ENCODE measurements around the gene MLPH.

The MLPH gene

DNA sequence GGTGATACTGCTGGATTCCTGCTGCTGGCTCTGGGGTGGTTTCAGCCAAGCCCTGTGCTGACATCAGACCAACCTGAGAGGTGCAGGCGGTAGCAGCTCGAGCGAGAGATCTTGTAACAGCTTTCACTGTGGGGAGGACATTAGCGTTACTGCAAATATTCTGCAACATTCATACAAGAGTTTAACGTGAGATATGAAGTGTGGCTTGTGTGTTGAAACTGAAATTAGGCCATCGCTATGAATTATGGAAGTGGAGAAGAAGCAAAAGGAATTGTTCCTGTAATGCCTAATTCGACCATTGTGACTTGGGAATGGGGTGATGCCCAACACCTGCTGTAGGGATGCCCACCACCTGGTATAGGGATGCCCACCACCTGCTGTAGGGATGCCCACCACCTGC lies 6.5 kb upstream of the MLPH start:
- DNase-seq (ENCODE audit: low read depth in 2 of 2) = no peak

DNA sequence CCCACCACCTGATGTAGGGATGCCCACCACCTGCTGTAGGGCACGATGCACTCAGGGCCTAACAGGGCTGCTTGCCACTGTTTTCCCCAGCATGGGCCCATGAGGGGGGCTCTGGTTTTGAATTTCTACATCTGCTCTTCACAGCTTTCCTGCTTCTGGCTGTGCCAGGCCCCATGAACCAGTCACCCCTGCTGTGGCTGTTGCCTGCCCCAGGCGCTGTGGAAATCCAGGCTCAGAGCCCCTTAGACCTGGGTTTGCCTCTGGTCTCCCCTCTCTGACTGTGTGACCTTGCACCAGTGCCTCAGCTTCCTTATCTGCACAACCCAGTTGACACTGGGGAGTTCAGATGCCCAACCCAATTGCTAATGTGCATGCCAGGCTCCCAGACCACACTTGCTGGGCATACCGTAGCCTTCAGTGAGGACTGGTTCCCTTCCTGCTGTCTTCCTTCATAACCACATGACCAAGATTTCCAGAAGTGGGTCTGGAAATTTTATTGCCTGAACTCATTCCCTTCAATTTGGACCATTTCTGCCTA lies 6.0 kb upstream of the MLPH start:
- DNase-seq (ENCODE audit: low read depth in 2 of 2) = no peak

DNA sequence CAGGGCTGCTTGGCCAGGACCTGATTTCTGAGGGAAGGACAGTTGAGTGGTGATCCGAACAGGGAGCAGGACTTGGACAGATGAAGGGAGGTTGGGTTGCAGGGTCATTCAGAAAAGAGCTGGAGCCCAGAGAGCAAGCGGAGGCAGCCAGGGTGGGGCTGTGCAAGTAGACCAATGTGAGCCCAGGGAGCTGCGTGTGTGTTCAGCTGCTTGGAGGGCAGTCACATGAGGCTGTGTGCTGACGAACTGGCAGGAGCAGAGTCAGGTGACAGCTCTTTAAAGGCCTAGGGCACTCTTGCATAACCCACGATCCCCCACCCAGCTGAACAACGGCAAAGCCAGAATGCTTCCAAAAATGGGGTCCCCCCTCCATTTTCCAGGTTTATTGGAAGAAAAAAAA lies 4.6 kb upstream of the MLPH start:
- no peak for DNase-seq (ENCODE audit: low read depth in 2 of 2)

DNA sequence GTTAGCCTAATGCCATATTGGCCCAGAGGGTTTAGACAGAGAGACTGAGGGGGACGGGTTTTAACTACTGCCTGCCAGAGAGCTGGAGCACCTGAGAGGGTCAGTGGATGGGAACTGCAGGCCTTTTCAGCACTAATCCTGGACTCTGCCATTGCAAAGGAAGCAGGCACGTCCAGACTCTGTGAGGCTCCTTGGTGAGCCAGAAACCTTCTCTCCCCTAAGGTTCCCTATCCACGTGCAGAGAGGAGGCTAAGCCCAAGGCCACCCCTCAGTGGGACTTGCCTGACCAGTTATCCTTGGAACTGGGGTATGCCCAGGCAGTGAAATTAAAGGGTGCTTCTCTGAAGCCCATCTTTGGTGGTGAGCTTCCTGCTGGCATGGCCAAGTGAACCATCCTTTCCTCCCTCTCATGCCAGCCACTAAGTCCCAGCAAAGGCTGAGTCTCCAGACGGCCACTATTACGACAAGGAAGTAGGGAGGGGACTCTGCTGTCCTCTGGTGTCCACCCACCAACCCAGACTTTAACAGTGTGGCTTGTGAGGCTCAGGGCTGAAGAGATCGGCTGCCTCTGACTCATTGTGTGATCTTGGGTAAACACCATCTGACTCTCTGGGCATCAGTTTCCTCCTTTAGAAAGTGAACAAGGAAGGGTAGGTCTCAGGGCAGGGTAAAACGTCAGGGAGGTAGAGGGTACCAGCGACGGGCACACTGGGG lies 3.9 kb upstream of the MLPH start:
- no peak for DNase-seq (ENCODE audit: low read depth in 2 of 2)

DNA sequence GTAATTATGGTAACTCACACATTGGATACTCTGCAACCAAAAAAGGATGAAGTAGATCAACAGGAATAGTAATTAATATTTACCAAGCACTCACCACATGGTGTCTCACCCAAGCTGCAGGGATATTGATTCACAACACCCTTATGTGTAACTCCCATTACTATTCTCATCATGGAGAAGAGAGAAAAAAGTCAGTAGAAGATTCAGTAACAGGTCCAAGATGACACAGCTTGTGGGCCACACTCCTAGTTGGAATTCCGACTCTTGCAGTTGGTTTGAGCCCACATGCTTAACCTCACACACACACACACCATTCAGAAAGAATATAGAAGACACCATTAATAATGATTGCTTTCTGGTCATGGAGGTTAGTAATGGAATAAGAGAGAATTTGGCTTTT lies 1.7 kb upstream of the MLPH start:
- no peak for DNase-seq (ENCODE audit: low read depth in 2 of 2)

DNA sequence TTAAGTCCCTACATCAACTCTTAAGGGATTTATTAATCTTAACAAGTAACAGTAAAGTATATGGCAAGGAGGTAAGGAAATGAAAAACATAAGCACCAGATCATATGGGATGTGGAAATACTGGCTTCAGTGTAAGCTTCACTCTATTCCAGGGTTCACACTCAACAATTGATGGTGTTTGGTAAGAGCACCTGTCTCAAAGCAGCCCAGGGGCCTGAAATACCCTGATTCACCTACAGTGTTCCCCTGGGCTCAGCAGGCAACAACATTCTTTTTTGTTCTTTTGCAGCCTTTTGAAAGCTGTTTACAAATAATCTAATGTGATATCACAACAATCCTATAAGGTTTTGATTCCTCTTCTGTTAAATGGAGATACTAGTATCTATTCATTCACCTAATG lies 1.2 kb upstream of the MLPH start:
- DNase-seq (ENCODE audit: low read depth in 2 of 2) = no peak

DNA sequence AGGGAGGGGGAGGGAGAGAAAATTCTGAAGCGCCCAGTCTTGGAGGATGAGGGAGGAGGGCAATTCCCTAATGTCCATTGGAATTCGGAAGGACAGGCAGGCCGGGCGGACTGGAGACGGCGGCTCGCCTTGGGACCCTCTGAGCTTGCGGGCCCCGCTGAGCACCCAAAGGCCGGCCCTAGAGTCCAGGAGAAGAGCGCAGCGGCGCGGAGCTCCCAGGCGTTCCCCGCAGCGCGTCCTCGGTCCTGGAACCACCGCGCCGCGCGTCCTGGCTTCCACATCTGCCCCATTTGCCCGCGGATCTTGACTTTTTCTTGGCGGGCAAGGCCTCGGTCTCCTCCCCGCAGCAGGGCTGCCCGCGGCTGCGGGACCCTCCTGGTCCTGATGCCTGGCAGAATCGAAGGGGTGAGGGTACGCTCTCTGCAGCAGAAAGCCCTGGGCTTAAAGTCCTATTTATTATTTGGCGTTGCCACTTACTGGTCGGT lies 675 bp upstream of the MLPH start:
- DNase-seq (ENCODE audit: low read depth in 2 of 2) = no peak

DNA sequence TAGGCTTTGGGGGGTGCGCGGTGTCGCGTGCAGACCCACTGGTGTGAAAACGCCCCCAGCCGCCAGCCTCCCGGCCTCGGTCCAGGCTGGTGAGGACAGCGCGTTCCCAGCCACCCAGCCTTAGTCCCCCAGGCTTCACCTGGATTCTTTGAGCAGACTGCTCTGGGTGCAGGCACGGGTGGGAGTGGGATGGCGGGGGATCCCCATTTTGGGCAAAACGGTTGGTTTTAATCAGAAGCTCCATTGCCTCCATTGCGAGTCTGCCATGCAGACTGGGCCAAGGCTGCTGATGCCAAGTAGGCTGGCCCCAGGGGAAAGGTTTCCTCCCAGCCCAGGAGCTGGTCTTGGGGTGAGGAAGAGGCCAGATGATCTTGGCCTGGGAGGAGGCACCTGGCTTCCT lies 445 bp downstream of the MLPH start:
- no peak for DNase-seq (ENCODE audit: low read depth in 2 of 2)

DNA sequence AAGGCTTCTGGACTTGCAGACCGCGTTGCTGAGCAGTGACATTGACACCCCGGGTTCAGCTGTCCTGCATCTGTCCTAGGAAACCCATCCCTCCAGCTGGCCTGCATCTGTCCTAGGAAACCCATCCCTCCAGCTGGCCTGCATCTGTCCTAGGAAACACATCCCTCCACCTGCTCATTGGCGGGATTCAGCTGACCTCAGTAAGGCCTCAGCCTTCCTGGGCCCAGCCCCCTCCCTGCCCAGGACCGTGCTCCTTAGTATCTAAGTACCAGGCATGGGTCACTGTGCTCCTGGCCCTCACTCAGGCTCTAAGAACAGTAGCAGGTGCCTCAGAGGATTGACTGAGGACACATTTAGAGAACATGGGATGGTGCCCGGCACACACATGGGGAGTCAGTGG lies 1.2 kb downstream of the MLPH start:
- DNase-seq (ENCODE audit: low read depth in 2 of 2) = no peak

DNA sequence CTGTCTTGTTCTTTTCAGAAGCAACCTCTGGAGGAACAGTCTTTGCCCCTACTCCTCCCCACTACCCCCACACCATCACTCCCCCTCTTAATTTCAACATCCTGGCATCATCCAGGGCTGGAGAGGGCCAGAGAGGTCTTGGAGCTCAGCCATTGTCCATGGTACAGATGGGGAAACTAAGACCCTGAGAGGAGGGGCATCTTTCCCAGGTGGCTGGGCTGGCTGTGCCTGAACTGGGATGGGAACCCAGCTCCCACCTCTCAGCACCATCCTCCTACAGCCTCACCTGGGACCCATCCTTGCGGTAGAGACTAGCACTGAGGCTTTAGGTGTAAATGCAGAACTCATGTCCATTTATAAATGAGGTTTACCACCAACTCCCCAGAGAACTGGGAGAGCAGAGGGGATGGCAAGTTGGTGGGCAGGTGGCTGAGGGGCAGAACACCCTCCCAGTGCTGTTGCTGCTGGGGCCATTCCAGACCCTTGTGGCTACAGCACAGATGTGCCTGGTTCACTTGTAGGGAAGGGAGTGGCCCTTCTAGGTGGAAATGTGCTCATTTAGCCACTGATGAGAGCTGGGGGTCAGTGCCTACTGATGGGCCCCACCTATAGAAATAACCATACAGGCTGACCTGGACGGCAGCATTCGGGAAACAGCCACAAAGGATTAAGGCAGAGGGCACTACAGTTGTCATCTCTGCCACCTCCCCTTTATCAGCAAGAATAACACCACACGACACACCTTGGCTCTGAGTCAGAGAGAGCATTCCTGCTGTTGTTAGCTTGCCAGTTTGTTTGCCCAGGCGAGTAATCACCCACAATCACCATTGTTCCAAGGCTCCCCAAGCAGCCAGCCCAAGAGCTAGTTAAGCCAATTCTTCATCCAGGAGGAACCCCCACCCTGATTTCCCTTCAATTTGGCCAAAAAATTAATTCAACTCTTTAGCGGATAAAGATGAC lies 2.1 kb downstream of the MLPH start:
- no peak for DNase-seq (ENCODE audit: low read depth in 2 of 2)

DNA sequence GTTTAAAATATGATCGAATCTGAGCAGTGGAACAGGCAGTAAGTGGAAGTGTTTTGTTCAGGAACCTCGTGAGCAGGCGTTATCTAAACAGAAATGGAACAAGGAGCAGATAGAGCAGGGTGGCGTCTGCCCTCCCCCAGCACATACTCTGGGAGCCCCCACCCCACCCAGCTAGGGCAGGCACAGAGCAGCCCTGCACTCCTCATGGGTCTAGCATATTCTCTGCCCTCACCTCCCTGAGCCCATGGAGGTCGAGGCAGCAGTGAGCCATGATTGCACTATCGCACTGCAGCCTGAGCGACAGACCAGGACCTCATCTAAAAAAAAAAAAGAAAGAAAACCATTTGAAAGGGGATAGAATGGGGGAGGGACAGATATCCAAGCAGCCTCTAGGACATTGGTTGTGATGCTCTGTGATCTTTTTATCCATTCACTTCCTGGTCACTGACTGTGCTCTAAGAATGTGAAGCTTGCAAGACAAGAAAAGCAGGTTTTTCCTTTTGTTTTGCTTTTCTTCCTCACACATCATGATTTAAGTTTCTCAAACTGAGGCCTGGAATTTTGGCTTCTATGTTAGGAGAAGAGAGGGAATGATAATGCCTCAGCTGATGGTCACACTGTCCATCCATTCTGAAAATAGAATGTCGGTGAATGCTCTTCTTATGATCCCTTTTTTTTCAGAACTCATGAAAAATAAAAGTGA lies 3.1 kb downstream of the MLPH start:
- no peak for DNase-seq (ENCODE audit: low read depth in 2 of 2)

DNA sequence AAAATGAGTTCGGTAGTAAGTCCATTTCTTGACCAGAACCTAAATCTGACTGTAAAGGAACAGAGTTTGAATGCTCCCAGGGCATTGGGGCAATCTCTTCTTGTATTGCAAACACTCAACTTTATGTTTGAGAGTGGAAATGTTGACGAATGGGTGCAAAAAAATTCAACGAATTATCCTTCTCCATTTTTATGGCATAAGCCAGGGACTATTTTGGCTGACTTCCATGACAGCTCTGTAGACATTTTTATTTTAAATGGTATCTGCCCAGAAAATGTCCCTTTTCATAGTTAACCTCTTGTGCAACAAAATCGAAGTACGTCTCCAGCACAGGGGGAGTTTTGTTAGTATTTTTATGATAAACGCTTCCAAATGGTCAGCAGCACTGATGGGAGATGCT lies 3.7 kb downstream of the MLPH start:
- DNase-seq (ENCODE audit: low read depth in 2 of 2) = no peak

DNA sequence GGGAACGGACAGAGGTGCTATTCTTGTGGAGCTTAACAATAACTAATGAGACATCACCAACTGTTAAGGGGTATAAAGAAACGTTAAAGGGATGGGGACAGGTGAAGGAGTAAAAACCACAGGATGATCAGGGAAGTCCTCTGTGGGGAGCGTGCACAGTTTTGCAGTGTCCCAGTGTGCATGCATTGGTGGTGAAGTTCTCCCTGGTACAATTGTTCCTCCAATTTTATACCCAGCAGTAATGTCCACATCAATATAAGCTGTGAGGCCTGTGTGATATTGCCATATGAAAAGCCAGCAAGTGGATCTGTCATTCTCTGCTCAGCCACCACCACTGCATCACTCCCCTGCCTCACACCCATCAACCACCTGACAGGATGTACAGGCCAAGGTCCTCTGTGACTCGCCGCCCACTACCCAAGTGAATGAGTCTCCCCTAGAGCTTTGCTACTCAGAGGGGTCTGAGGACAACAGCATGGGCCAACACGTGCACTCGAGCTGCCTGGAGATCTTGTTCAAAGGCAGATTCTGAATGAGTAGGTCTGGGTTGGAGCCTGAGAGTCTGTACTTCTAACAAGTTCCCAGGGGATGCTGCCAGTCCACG lies 4.6 kb downstream of the MLPH start:
- DNase-seq (ENCODE audit: low read depth in 2 of 2) = no peak

DNA sequence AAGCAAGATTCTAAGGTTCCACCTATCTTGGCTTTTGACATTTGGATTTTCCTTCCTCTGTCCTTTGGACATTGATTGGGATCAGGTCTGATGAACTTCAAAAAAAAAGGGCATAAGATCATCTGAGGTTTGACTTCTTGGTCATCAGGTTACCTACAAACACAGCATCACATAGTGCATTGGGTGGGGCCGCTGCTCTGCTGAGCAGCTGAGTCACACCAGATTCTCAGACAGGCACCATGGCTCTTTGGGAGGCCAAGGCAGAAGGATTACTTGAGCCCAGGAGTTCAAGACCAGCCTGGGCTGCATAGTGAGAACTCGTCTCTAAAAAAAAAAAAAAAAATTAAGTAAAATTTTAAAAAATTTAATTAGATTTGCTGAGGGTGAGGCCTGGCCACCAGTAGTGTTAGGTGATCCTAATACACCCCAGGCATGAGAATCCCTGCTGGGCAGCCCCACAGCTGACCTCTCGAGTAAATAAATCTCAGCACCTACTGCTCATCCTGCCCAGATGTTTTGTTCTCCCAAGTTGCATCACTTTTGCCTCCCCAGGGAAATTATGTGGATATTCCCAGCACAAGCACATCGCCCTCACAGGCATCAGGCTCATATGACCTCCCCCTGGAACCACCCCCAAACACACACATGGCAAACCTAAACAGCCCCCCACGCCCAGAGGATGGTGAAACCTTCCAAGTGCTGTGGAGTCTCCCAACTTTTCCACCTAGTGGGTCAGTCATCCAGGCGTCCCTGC lies 5.3 kb downstream of the MLPH start:
- no peak for DNase-seq (ENCODE audit: low read depth in 2 of 2)

DNA sequence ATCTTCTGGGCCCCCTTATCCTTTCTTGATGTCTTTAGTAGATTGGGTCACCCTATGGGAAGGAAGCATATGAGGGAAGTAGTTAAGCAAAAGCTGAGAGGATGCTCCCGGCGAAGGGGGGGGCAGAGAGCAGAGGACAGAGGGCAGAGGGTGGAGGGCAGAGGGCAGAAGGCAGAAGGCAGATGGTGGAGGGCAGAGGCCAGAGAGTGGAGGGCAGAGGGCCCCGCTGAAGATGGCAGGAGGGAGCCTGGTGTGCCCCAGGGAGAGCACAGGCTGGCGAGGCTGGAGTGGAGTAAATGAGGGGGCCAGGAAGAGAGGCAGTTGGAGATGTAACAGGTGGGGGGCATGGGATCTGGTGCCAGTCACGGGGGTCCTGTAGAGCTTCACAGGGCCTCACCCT lies 7.0 kb downstream of the MLPH start:
- no peak for DNase-seq (ENCODE audit: low read depth in 2 of 2)

DNA sequence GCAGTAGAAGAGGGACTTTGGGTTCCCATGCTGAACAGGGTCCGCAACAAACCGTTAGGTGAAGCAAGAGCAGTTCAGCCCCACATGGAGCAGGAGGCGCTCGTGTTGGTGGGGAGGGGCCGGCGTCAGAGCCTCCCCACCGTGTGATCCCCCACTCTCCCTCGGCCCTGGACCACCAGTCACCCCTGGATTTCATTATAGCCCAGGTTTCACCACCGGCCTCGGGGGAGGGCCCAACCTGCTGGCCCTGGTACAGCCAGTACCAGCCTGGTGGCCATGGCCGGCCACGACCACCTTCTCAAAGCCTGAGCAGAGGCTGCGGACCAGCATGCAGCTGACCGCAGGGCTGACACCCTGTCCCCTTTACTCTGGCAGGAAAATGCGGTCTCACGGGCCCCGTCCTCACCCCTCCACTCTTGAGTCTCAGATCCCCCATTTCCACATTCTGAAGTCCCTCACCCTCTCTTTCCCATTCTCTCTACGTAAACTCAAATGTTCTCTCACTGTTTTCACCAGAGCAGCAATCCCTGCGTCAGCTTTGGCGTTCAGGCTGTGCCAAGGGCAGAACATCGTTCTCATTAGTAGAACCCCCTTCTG lies 8.6 kb downstream of the MLPH start:
- DNase-seq (ENCODE audit: low read depth in 2 of 2) = no peak

DNA sequence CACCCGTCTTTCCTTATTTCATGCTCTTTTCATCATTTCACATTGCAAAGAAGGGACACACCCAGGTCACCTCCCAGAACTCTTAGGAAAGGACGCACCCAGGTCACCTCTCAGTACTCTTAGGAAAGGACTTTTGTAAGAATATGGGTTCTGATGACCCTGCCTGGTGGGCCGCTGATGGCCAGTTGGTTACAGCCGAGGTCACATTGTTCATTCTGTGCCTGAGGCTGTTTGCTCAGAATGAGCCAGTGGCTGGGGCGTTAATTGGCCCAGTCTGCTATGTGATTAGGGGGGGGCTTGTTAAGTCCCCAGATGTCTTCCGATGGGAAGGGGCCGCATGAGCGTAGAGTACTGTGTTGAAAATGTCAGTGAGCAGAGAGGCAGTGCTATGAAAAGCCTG lies 9.4 kb downstream of the MLPH start:
- DNase-seq (ENCODE audit: low read depth in 2 of 2) = no peak

DNA sequence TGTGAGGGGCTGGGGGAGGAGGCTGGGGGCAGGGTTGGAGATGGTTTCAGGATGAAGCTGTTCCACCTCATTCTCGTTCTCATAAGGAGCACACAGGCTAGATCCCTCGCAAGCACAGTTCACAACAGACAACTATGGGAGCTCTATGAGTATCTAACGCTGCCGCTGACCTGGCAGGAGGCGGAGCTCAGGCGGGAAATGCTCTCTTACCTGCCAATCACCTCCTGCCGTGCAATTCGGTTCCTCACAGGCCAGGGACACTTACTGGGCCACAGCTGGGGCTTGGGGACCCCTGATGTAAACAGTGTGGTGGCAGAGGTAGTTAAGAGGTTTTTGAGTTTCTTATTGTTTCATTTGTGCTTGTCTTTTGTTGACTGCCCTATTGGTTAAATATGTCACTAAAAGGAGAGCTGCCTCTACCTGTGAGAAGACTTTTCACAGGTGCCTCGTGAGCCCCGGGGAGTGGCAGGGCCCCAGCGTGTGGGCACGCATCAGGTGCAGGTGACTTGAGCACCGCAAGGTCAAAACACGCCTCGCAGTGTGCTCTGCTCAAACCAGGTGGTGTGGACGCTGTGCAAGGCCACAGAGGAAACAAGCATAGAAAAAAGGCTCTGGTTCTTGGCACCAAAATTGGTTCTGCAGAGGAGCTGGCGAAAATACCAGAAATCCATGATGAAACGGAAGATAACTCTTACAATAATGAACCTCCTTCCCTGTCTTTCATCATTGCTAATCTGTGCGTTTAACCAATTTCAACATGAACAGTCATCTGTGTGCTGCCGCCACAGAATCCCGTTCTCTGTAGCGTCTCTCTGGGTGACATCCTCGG lies 10.2 kb downstream of the MLPH start:
- no peak for DNase-seq (ENCODE audit: low read depth in 2 of 2)

DNA sequence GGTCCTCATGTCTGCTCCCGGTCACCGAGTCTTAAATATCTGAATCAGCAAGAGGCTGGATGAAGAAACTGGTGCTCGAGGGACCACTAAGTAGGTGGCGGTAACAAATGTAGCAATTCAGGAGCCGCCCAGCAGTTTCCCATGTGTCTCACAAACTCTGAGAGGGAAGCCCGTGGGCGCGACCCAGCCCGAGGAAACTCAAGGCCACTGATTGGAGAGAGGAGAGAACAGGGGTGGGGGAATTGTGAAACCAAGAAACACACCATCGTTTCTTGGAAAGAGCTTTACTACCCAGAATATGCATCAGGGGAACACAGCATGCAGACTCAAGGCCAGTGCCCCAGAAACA lies 10.8 kb downstream of the MLPH start:
- no peak for DNase-seq (ENCODE audit: low read depth in 2 of 2)

DNA sequence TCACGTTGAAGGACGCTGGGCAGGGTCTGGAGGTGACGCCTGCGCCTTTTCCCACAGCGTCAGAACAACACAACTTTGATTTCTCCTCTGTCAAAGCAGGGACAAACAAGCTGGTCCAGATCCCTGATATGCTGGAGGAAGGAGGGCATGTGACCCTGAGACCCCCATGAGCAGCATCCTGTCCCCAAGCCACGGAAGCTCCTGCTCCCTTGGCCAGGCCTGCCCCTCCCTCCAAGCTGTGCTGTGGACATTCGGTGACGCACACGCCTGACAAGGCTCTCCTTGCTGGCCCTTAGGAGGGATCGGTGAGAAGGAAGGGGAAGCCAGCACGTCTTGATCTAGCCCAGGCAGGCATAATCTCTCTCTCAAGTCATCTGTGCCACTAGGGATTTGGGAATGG lies 11.3 kb downstream of the MLPH start:
- DNase-seq (ENCODE audit: low read depth in 2 of 2) = no peak

All from fibroblast of skin of left quadriceps (primary cell).